ENCODE measurements around the gene APOA1. TPM values are rescaled to one million over a fixed set of nuclear protein-coding genes. Genes with fewer than 3 reads are reported as not detected.

Gene APOA1
- total RNA-seq, 1 donor from 2014 or later = 0.96 TPM

DNA sequence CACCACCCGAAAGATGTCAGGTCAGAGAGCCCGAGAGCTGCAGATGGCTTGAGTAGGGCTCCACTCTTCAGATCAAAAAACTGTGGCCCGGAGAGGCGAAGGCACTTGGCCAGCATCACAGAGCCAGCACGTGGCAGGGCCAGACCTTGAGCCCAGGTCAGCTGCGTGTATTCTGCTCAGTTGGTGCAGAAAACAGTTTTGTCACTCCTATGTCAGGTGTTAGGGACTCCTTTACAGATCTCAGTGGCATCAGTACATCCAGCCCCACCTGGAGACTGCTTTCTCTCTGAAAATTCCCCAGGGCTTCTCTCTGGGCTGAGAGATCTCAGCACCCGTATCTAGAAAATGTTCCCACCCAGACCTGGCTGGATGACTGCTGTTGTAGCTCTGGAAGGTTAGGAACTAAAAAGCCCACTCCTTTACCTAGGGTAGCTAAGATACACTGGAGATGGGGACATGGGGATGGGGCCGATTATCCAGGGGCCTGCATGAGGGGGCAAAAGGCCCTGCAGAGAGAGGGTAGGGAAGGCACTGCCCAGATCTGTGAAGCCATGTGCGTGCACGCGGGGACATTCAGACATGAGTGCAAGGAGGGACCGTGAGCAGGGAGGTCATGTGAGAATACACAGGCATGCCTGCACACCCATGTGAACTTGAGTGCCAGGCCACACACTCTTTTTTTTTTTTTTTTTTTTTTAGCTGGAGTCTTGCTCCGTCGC lies 3.4 kb downstream of the APOA1 start:
- Mint-ChIP-seq H3K27me3 (ENCODE audit: low read depth) (no peaks in the 10 kb centered on the region), H3K9me3 (no peaks in the 10 kb centered on the region), H3K4me1 (peaks cover 32% of the 10 kb centered on the region), H3K4me3 (peak overlapping the region; percentile 44), H3K36me3 (ENCODE audit: low read depth) (no peaks in the 10 kb centered on the region), H3K27ac (ENCODE audit: unreplicated experiment) (no peak overlapping the region)
- DNase-seq (ENCODE audit: low read depth, low spot score) = no peak
- TF ChIP-seq, protein P1, sequence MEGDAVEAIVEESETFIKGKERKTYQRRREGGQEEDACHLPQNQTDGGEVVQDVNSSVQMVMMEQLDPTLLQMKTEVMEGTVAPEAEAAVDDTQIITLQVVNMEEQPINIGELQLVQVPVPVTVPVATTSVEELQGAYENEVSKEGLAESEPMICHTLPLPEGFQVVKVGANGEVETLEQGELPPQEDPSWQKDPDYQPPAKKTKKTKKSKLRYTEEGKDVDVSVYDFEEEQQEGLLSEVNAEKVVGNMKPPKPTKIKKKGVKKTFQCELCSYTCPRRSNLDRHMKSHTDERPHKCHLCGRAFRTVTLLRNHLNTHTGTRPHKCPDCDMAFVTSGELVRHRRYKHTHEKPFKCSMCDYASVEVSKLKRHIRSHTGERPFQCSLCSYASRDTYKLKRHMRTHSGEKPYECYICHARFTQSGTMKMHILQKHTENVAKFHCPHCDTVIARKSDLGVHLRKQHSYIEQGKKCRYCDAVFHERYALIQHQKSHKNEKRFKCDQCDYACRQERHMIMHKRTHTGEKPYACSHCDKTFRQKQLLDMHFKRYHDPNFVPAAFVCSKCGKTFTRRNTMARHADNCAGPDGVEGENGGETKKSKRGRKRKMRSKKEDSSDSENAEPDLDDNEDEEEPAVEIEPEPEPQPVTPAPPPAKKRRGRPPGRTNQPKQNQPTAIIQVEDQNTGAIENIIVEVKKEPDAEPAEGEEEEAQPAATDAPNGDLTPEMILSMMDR (conservative IDR thresholded peaks at IDR 0.05) = no peak

DNA sequence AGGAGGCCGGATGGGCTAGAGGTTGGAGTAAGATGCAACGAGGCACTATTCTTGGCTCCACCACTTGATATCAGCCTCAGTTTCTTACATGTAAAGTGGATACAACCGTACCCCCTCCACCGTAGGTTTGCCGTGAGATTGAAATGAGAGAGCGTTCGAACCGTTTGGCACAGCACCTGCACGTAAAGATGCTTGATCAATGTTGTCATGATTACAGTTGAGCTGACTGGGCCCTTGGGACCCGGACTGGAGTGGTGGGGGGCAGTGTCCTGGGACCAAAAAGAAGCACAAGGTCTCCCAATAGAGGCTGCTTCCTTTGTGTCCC lies 4.0 kb downstream of the APOA1 start:
- no peak overlapping the region for H3K27ac Mint-ChIP-seq (ENCODE audit: unreplicated experiment)

DNA sequence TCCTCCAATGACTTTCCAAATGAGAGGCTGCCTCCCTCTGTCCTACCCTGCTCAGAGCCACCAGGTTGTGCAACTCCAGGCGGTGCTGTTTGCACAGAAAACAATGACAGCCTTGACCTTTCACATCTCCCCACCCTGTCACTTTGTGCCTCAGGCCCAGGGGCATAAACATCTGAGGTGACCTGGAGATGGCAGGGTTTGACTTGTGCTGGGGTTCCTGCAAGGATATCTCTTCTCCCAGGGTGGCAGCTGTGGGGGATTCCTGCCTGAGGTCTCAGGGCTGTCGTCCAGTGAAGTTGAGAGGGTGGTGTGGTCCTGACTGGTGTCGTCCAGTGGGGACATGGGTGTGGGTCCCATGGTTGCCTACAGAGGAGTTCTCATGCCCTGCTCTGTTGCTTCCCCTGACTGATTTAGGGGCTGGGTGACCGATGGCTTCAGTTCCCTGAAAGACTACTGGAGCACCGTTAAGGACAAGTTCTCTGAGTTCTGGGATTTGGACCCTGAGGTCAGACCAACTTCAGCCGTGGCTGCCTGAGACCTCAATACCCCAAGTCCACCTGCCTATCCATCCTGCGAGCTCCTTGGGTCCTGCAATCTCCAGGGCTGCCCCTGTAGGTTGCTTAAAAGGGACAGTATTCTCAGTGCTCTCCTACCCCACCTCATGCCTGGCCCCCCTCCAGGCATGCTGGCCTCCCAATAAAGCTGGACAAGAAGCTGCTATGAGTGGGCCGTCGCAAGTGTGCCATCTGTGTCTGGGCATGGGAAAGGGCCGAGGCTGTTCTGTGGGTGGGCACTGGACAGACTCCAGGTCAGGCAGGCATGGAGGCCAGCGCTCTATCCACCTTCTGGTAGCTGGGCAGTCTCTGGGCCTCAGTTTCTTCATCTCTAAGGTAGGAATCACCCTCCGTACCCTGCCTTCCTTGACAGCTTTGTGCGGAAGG lies 4.8 kb downstream of the APOA1 start:
- Mint-ChIP-seq H3K36me3 (ENCODE audit: low read depth) (no peaks in the 10 kb centered on the region), H3K4me1 (peaks cover 23% of the 10 kb centered on the region), H3K27ac (ENCODE audit: unreplicated experiment) (no peak overlapping the region), H3K4me3 (no peak overlapping the region), H3K9me3 (no peaks in the 10 kb centered on the region), H3K27me3 (ENCODE audit: low read depth) (no peaks in the 10 kb centered on the region)
- DNase-seq (ENCODE audit: low read depth, low spot score) = no peak
- TF ChIP-seq, protein P1 (conservative IDR thresholded peaks at IDR 0.05) = no peak

More for the DNA sequence above, 4.0 kb downstream of the APOA1 start:
- Mint-ChIP-seq H3K4me3 (no peak overlapping the region), H3K4me1 (peaks cover 31% of the 10 kb centered on the region), H3K36me3 (ENCODE audit: low read depth) (no peaks in the 10 kb centered on the region), H3K9me3 (no peaks in the 10 kb centered on the region), H3K27me3 (ENCODE audit: low read depth) (no peaks in the 10 kb centered on the region)
- DNase-seq (ENCODE audit: low read depth, low spot score) = no peak
- TF ChIP-seq, protein P1 (conservative IDR thresholded peaks at IDR 0.05) = no peak

DNA sequence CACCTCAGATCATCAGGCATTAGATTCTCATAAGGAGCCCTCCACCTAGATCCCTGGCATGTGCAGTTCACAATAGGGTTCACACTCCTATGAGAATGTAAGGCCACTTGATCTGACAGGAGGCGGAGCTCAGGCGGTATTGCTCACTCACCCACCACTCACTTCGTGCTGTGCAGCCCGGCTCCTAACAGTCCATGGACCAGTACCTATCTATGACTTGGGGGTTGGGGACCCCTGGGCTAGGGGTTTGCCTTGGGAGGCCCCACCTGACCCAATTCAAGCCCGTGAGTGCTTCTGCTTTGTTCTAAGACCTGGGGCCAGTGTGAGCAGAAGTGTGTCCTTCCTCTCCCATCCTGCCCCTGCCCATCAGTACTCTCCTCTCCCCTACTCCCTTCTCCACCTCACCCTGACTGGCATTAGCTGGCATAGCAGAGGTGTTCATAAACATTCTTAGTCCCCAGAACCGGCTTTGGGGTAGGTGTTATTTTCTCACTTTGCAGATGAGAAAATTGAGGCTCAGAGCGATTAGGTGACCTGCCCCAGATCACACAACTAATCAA lies 5.6 kb downstream of the APOA1 start:
- Mint-ChIP-seq H3K27ac (ENCODE audit: unreplicated experiment) (no peak overlapping the region), H3K9me3 (no peaks in the 10 kb centered on the region), H3K4me1 (peaks cover 15% of the 10 kb centered on the region), H3K4me3 (no peak overlapping the region), H3K27me3 (ENCODE audit: low read depth) (no peaks in the 10 kb centered on the region), H3K36me3 (ENCODE audit: low read depth) (no peaks in the 10 kb centered on the region)
- TF ChIP-seq, protein P1 (conservative IDR thresholded peaks at IDR 0.05) = no peak
- DNase-seq (ENCODE audit: low read depth, low spot score) = no peak

DNA sequence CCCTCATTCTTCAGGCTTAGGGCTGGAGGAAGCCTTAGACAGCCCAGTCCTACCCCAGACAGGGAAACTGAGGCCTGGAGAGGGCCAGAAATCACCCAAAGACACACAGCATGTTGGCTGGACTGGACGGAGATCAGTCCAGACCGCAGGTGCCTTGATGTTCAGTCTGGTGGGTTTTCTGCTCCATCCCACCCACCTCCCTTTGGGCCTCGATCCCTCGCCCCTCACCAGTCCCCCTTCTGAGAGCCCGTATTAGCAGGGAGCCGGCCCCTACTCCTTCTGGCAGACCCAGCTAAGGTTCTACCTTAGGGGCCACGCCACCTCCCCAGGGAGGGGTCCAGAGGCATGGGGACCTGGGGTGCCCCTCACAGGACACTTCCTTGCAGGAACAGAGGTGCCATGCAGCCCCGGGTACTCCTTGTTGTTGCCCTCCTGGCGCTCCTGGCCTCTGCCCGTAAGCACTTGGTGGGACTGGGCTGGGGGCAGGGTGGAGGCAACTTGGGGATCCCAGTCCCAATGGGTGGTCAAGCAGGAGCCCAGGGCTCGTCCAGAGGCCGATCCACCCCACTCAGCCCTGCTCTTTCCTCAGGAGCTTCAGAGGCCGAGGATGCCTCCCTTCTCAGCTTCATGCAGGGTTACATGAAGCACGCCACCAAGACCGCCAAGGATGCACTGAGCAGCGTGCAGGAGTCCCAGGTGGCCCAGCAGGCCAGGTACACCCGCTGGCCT lies 7.1 kb downstream of the APOA1 start:
- Mint-ChIP-seq H3K36me3 (ENCODE audit: low read depth) (no peaks in the 10 kb centered on the region), H3K4me3 (no peak overlapping the region), H3K27me3 (ENCODE audit: low read depth) (no peaks in the 10 kb centered on the region), H3K9me3 (no peaks in the 10 kb centered on the region), H3K27ac (ENCODE audit: unreplicated experiment) (no peak overlapping the region), H3K4me1 (peaks cover 5% of the 10 kb centered on the region)
- no peak for DNase-seq (ENCODE audit: low read depth, low spot score)
- TF ChIP-seq, protein P1 (conservative IDR thresholded peaks at IDR 0.05) = no peak
